Dermis blood vessel endothelial cell (primary cell): ENCODE measurements around the gene RASL11B. TPM values are rescaled to one million over a fixed set of nuclear protein-coding genes. Genes with fewer than 3 reads are reported as not detected.

Experiments used
- total RNA-seq: library from RNA; depleted of rRNA; stranded (reverse); fragments of >200 nt; gene quantifications from 2 replicates; pipeline ENCODE4 v1.2.3, GENCODE V29; 2014

RASL11B gene
- total RNA-seq, 1 donor from 2014 or later, result not detected

Other genes with a start within 250 kb of the RASL11B start
- gene USP46, start 203.0 kb upstream of the RASL11B start, total RNA-seq, result 15.3 and 18.5 TPM in 2 replicates
- gene ERVMER34-1, start 110.9 kb upstream of the RASL11B start, total RNA-seq, result under 0.01 and 0.14 TPM in 2 replicates